ENCODE measurements around the gene AARS2.

DNA sequence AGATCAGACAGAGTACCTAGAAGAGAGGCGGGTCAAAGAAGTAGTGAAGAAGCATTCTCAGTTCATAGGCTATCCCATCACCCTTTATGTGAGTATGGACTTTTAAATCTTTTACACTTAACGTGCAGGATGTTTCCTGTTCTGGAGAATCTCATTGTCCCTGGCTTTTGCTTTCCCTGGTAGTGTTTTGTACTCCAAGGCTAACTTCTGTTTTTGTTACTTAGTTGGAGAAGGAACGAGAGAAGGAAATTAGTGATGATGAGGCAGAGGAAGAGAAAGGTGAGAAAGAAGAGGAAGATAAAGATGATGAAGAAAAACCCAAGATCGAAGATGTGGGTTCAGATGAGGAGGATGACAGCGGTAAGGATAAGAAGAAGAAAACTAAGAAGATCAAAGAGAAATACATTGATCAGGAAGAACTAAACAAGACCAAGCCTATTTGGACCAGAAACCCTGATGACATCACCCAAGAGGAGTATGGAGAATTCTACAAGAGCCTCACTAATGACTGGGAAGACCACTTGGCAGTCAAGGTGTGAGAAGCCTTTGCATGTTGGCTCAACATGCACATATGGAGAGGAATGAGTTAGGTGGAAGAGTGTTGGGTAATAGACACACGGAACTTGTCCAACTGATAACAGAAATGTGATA, 63.0 kb downstream of the AARS2 start:
- no peak for TF ChIP-seq POLR2A (IDR thresholded peaks at IDR 0.05)
- TF ChIP-seq, protein P1, sequence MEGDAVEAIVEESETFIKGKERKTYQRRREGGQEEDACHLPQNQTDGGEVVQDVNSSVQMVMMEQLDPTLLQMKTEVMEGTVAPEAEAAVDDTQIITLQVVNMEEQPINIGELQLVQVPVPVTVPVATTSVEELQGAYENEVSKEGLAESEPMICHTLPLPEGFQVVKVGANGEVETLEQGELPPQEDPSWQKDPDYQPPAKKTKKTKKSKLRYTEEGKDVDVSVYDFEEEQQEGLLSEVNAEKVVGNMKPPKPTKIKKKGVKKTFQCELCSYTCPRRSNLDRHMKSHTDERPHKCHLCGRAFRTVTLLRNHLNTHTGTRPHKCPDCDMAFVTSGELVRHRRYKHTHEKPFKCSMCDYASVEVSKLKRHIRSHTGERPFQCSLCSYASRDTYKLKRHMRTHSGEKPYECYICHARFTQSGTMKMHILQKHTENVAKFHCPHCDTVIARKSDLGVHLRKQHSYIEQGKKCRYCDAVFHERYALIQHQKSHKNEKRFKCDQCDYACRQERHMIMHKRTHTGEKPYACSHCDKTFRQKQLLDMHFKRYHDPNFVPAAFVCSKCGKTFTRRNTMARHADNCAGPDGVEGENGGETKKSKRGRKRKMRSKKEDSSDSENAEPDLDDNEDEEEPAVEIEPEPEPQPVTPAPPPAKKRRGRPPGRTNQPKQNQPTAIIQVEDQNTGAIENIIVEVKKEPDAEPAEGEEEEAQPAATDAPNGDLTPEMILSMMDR (IDR thresholded peaks at IDR 0.05), result no peak
